HG03378 (cell line): Measurements from ENCODE around the gene CAPN12.
"Not testable (repeated sequence)": the region's sequence is repeated elsewhere in the genome, so short reads cannot be mapped to it uniquely, and the experiment has no call there.

Source experiments
- ATAC-seq: cut with Tn5 transposase; IDR thresholded peaks from one replicate; pipeline ENCODE4 v1.9.1; 2021; ENCODE audit warnings: mild to moderate bottlenecking, moderate library complexity; ENCODE audit not compliant: unreplicated experiment

Gene CAPN12, protein sequence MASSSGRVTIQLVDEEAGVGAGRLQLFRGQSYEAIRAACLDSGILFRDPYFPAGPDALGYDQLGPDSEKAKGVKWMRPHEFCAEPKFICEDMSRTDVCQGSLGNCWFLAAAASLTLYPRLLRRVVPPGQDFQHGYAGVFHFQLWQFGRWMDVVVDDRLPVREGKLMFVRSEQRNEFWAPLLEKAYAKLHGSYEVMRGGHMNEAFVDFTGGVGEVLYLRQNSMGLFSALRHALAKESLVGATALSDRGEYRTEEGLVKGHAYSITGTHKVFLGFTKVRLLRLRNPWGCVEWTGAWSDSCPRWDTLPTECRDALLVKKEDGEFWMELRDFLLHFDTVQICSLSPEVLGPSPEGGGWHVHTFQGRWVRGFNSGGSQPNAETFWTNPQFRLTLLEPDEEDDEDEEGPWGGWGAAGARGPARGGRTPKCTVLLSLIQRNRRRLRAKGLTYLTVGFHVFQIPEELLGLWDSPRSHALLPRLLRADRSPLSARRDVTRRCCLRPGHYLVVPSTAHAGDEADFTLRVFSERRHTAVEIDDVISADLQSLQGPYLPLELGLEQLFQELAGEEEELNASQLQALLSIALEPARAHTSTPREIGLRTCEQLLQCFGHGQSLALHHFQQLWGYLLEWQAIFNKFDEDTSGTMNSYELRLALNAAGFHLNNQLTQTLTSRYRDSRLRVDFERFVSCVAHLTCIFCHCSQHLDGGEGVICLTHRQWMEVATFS

DNA sequence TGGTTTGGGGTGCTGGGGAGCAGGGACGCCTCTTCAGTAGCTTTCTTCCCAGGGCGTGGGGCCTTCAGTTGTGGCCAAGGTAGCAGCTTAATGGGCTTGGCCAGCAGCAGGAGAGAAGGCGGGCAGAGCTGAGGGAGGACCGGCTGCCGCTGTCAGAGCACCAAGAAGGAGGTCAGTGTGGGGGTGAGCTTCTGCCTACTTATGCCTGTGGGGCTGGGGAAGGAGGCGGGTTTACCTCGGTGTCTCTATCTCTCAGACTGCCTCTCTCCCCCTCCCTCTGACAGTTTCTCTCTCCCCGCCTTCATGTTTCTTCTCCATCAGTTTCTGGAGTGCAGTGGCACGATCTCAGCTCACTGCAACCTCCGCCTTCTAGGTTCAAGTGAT lies at the start of gene CAPN12:
Gene CAPN12 (minus strand): TSS at position 177 of the 384 bp plus-strand sequence. CDS start 309 bp downstream, outside the sequence.
- ATAC-seq = no peak

DNA sequence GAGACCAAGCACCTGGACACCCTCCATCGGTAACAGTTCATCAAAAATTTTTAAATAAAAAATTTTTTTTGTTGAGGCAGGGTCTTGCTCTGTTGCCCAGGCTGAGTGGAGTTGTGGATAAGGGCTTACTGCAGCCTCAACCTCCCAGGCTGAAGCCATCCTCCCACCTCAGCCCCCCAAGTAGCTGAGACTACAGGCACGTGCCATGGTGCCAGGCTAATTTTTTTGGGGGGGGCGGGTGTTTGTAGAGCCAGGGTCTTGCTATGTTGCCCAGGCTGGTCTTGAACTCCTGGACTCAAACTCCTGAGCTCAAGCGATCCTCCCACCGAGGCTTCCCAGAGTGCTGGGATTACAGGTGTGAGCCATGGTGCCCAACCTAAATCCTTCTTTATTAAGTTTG lies 49.4 kb upstream of the CAPN12 start:
- ATAC-seq = no peak

DNA sequence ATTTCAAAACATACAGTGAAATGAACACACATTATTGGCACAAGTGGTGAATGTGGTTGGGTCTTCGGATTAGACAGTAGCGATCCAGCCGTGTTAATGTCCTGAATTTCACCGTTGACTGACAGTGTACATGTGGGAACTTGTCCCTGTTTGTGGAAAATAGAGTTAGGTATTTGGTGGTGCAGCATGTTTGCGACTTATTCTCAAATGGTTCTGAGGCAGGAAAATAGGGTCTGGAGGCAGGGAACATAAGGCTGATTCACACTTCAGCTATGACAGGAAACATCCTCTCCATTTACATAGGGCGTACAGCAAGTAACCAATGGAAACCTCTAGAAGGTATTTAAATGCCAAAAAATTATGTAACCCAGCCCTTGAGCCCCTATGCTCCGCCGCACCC lies 48.9 kb upstream of the CAPN12 start:
- ATAC-seq = no peak

DNA sequence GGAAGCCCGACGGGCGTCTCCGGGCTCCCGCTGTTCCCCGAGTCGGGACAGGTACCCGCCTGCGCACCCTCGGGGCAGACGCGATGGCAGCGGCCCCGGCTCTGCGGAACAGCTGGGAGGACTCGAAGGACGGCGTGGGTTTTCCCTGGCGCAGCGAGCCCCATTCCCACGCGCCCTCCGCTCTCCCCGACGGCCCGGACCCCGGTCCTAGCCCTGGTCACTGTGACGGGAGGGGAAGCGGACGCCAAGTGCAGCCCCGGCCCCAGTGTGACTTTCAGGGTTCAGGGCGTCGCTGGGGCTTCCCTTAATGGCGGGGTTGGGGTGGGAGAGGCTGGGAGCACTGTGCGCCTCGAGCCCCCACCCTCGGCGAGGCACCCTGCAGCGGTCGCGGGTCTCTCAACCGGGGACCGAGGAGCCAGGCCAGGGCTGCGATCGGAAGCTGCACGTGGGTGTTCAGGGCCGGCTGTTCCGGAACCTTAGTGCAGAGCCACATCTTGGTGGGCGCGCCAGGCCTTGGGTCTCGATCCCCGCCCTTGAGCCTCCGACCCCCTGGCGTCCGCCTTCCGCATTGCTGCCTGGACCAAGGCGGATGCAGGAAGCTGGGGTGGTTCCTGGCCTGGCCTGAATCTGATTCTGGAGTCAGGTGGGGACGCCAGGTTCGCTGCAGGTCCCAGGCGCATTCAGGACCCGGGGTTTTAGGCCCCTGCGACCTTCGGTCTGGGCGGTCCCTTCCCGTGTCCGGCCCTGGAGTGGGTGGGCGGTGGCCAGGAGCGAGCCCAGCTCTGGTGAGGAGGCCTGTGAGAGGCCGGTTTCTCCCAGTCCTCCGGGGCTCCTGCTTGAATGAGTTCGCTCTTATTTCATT lies 48.2 kb upstream of the CAPN12 start:
- no peak for ATAC-seq

DNA sequence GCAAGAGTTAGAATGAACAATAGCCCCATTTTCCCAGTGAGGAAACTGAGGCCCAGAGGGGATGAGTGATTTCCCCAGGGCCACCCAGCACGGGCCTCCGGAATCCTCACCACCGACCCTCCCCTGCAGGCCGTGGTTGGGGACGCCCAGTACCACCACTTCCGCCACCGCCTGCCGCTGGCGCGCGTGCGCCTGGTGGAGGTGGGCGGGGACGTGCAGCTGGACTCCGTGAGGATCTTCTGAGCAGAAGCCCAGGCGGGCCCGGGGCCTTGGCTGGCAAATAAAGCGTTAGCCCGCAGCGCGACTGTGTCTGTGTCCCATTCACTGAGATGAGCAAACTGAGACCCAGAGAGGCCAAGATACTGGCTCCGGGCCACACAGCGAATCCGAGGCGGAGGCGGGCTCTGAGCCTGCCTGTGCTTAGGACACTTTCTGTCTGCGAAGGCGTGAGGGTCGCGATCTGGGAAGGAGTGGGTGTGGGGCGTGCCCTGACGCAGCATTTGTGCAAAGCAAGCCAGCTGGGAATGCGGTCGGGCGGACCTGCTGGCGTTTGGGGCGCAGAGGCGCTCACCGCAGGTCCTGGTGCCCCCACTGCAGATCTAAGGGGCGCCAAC lies 47.3 kb upstream of the CAPN12 start:
- not testable (repeated sequence) for ATAC-seq

DNA sequence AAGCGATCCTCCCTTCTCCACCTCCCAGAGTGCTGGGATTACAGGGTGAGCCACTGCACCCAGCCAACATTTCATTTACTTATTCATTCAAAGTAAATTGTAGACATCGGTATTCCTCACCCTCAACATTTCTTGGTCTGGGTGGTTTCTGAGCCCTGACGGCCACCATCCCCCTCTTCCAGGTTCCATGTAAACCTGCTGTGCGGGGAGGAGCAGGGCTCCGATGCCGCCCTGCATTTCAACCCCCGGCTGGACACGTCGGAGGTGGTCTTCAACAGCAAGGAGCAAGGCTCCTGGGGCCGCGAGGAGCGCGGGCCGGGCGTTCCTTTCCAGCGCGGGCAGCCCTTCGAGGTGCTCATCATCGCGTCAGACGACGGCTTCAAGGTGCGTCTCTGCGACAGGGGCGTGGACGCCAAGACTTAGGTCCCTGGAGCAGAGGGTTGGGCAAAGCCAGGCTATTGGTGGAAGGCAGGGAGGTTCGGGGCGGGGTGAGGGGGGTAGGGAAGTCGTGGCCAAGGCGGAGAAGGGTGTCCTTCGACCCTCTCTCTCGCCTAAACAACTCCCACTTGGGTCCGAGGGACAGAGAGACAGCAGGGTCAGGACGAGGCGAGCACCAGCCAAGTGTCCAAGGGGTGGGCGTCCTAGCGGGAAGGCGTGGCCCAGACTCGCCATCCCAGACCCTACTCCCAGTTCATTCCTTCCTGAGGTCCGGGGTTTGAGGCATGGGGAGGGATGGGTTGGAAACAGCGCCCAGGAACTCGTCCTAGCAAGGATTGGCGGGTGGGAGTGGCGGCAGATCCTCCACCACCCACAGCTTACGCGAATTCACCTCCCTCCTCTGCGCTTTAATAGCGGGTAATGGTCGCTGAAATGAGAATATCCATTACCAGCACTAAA lies 46.5 kb upstream of the CAPN12 start:
- ATAC-seq = not testable (repeated sequence)

DNA sequence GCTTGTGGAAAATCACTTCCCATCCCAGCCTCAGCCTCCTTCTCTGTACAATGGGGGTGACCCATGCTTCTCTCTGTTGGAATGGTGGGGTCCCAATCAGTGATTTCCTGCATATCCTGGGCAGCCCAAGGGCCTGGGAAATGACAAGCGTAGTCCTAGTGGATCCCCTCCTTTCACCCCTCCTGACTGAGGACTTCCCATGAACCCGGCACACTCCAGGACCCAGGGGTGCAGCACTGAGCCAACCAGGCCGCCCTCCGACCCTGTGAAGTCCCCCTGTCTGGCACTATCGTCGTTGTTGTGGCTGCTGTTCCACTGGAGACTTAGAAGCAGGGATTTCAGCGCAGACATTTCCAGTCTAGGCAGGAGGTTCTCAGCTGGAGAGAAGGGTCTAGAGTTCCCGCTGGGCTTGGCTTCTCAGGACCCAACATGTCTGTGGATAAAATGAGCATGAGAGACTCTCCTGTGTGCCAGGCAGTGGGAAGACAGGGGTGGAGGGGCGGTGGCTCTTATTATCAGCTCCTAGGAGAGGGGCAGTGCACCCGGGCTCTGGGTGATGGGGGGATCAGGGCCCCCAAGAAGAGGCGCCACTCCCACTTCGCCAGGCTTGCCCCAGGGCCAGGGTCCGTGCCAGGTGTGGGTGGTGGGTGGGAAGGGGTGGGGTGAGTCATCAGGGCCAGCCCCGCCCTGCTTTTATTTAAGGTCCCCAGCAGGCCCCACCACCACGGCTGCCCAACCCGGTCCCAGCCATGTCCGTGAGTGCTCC lies 44.4 kb upstream of the CAPN12 start, which contains the start of gene LGALS7B:
Gene LGALS7B (plus strand): TSS at position 723 of the 766 bp plus-strand sequence. CDS start 27 bp downstream, at position 750.
- no peak for ATAC-seq

DNA sequence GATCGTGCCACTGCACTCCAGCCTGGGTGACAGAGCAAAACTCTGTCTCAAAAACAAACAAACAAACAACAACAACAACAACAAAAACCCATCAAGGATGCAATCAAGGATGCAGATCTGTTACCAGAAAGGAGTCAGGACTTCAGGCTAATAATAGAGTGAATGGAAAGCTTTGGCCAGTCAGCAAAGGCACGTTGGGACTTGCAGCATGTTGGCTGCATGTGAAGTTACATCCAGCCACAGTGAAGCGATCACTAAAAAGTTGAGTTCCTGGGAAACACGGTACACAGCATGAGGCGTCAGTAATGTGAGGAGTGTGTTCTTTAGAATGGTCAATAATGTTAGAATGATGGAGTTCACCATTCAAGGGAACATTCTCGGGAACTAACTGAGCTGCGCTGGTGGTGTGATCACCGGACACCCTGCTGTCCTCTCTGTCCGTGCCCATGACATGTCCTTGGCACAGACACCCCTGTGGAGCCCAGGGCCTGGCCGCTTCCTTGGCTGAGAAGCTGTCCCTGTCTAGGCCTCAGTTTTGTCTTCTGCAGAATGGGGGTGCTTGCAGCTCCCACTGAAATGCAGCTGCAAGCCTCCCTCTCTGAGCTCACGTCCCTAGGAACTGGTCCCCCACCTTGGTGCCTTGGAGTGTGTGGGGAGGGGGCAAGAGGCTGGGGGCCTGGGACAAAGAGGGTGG lies 42.4 kb upstream of the CAPN12 start:
- ATAC-seq = no peak

DNA sequence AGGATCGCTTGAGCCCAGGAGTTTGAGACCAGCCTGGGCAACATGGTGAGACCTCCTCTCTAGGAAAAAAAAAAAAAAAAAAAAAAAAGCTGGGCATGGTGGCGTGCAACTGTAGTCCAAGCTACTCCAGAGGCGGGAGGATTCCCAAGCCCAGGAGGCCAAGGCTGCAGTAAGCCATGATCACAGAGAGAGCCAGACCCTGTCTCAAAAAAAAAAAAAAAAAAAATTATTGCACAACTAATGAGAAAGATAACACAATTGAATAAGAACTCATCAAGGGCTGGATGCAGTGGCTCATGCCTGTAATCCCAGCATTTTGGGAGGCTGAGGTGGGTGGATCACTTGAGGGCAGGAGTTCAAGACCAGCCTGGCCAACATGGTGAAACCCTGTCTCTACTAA lies 41.8 kb upstream of the CAPN12 start:
- not testable (repeated sequence) for ATAC-seq

DNA sequence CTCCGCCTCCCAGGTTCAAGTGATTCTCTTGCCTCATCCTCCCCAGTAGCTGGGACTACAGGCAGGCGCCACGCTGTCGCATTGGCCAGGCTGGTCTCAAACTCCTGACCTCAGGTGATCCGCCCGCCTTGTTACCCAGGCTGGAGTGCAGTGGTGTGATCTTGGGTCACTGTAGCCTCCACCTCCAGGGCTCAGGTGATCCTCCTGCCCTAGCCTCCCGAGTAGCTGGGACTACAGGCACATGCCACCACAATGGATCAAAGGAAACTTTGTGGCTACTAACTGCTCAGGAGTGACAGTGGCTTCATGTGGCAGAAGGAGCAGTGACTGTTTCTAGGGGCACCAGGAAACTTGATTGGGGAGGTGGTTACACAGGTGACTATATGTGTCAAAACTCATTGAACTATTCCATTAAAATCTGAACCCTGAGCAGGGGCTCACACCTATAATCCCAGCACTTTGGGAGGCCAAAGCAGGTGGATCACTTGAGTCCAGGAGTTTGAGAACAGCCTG lies 41.0 kb upstream of the CAPN12 start:
- ATAC-seq = no peak

DNA sequence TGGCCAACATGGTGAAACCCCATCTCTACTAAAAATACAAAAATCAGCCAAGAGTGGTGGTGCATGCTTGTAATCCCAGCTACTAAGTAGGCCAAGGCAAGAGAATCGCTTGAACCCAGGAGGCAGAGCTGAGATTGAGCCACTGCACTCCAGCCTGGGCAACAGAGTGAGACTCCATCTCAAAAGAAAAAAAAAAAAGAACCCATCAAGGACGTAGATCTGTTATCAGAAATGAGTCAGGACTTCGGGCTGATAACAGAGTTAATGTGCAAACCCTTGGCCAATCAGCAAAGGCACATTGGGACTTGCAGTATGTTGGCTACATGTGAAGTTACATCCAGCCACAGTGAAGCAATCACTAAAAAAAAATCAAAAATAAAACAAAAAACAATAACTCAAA lies 40.0 kb upstream of the CAPN12 start:
- ATAC-seq = no peak

DNA sequence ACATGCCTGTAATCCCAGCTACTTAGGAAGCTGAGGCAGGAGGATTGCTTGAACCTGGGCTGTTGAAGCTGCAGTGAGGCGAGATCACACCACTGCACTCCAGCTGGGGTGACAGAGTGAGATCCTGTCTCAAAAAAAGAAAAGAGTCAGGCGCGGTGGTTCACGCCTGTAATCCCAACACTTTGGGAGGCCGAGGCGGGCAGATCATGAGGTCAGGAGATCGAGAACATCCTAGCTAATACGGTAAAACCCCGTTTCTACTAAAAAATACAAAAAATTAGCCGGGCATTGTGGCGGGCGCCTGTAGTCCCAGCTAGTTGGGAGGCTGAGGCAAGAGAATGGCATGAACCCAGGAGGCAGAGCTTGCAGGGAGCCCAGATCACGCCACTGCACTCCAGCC lies 37.9 kb upstream of the CAPN12 start:
- ATAC-seq = not testable (repeated sequence)

DNA sequence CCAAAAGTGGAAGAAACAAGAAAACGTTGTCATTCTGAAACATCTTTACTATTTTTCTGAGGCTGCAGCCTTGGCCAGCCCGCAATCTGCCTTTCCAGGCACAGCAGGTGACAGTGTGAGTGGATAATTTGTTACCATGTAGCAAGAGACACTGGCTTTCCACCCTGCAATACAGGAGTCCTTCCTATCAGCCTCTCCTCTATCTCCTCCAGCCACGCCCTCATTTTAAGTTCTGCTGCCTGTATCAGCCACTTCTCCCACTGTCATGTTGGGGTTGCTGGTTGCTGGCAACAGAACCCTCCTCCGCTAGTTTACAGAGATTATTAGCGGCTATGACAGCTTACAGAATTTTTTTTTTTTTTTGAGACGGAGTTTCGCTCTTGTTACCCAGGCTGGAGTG lies 36.8 kb upstream of the CAPN12 start:
- ATAC-seq = no peak

DNA sequence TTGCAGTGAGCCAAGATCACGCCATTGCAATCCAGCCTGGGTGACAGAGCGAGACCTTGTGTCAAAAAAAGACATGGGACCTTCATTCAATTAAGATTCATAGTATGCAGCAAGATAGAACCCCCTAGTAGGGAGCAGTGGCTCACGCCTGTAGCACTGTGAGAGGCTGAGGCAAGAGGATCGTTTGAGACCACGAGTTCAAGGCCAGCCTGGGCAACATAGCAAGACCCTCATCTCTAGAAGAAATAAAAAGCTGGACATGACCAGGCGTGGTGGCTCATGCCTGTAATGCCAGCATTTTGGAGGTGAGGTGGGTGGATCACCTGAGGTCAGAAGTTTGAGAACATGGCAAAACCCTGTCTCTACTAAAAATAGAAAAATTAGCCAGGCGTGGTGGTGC lies 36.2 kb upstream of the CAPN12 start:
- no peak for ATAC-seq

DNA sequence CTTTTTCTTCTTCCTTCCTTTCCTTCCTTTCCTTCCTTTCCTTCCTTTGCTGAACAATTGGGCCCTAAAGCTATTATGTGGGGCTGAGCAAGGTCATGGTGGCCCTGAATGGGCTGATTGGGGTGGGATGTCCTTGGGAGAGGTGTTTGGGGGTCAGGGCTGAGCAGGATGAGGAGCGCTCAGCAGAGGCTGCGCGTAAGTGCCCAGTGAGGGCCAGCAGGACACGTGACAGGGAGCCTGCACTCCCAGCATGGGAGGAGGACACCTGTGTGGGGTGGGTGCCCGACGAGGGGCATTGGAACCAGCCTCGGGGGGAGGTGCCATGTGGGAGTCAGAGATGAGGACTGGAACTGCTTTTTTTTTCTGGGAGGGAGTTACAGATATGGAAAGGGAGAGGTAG lies 34.5 kb upstream of the CAPN12 start:
- no peak for ATAC-seq

DNA sequence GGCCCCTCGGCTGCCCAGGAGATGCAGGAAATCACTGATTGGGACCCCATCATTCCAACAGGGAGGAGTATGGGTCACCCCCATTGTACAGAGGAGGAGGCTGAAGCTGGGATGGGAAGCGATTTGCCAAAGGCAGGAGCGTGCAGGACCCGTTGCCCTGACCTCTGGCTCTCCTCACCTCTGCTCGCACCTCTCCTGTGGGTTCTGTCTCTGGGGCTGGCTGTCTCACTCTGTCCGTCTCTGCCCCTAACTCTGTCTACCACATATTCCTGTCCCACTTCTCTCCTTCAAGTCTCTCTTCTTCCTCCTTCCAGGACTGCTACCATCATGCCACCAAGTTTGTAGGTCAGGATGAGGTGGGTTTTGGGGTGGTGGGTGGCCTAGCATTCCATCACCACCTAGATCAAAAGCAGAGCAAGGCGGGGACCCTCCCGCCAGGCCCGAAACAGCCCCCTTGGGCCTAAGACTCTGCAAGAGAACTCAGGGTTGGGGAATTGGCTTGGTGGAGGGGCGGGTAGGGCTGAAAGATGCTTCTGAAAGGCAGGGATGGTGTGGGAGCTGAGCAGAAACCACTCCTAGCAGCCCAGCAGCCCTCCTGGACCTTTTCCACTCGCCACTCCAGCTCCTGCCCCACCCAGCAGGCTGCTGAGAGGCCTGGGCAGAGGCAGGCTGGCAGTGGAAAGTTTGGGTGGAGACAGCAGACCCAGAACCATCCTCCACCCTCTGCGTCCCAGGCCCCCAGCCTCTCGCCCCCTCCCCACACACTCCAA lies 30.1 kb upstream of the CAPN12 start:
- ATAC-seq = no peak

DNA sequence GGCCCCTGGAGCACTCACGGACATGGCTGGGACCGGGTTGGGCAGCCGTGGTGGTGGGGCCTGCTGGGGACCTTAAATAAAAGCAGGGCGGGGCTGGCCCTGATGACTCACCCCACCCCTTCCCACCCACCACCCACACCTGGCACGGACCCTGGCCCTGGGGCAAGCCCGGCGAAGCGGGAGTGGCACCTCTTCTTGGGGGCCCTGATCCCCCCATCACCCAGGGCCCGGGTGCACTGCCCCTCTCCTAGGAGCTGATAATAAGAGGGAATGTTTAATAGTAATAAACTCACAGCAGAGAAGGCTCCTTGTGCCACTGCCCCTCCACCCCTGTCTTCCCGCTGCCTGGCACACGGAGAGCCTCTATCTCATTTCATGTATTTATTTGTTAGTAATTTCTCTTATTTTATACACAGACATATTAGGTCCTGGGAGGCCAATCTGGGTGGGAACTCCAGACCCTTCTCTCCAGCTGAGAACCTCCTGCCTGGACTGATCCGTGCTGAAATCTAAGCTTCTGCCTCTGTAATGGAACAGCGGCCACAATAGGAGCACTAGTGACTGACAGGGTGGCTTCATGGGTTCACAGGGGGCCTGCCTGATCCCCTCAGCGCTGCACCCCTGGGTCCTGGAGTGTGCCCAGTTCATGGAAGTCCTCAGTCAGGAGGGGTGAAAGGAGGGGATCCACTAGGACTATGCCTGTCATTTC lies 29.3 kb upstream of the CAPN12 start, which contains the start of gene LGALS7:
Gene LGALS7 (minus strand): TSS at position 49 of the 709 bp plus-strand sequence. CDS start 25 bp downstream, at position 24.
- no peak for ATAC-seq
